Neutrophil (primary cell): Measurements from ENCODE around the gene PRLH.

Experiments used
- H3K27ac ChIP-seq: fragments of 200-600 bp; sonication (generic); 2 replicates; pipeline ENCODE4 v1.5.1; 2016; ENCODE audit warnings: mild to moderate bottlenecking, moderate library complexity
- H3K27me3 ChIP-seq: fragments of 200-600 bp; sonication (generic); 2 replicates; pipeline ENCODE4 v1.6.0; 2016; ENCODE audit warnings: mild to moderate bottlenecking
- H3K36me3 ChIP-seq: fragments of 200-600 bp; sonication (generic); 2 replicates; pipeline ENCODE4 v1.5.1; 2017
- H3K4me1 ChIP-seq, 2 experiments: fragments of 200-600 bp in 1 of 2; sonication (generic) in 1 of 2; 1 replicate in 1 of 2; 2 replicates in 1 of 2; pipeline versions ENCODE4 v1.5.1 to v1.6.1; 2013 to 2016; ENCODE audit warnings: low read depth in 1 of 2, low read length in 1 of 2, mild to moderate bottlenecking in 1 of 2, moderate library complexity in 1 of 2; ENCODE audit not compliant: control insufficient read depth in 1 of 2, insufficient read depth in 1 of 2
- H3K4me3 ChIP-seq, 2 experiments: fragments of 200-600 bp in 1 of 2; sonication (generic) in 1 of 2; 1 replicate in 1 of 2; 2 replicates in 1 of 2; pipeline ENCODE4 v1.5.1; 2013 to 2016; ENCODE audit warnings: low read depth in 1 of 2, low read length in 1 of 2, mild to moderate bottlenecking in 1 of 2, moderate library complexity in 1 of 2
- H3K9me3 ChIP-seq: fragments of 200-600 bp; sonication (generic); 2 replicates; pipeline ENCODE4 v1.5.1; 2016
- CTCF ChIP-seq: fragments of 200-600 bp; sonication (generic); IDR thresholded peaks from 2 replicates; pipeline ENCODE4 v1.5.1; 2016; ENCODE audit warnings: antibody characterized with exemption

PRLH gene

GRCh38 chr2:237585590-237586221, 19.3 kb downstream of the PRLH start:
- no peaks in the 10 kb centered on the region for H3K36me3 ChIP-seq
- H3K27ac ChIP-seq = no peak overlapping the region
- H3K9me3 ChIP-seq = no peaks in the 10 kb centered on the region
- H3K4me3 ChIP-seq = no peak overlapping the region
- no peak for TF ChIP-seq CTCF
- peaks cover 18% of the 10 kb centered on the region for H3K27me3 ChIP-seq
- no peaks in the 10 kb centered on the region for H3K4me1 ChIP-seq

GRCh38 chr2:237588044-237588696, 21.8 kb downstream of the PRLH start:
- H3K4me1 ChIP-seq = no peaks in the 10 kb centered on the region
- no peaks in the 10 kb centered on the region for H3K36me3 ChIP-seq

GRCh38 chr2:237590272-237591140, 24.1 kb downstream of the PRLH start, which contains the start of gene RAB17:
Gene RAB17, minus strand, starts transcription at chr2:237590734. Its CDS starts 4,580 bp downstream, at chr2:237586154.
- Histone ChIP-seq H3K36me3 (no peaks in the 10 kb centered on the region), H3K4me3 (no peak within 1 kb of the TSS), H3K4me1 (no peaks in the 10 kb centered on the region), H3K27ac (no peak within 1 kb of the TSS), H3K27me3 (peaks cover 23% of the 10 kb centered on the region), H3K9me3 (no peaks in the 10 kb centered on the region)
- TF ChIP-seq CTCF = no peak

More at GRCh38 chr2:237588044-237588696, 21.8 kb downstream of the PRLH start:
- no peak overlapping the region for H3K4me3 ChIP-seq
- H3K27me3 ChIP-seq = peaks cover 23% of the 10 kb centered on the region
- H3K27ac ChIP-seq = no peak overlapping the region
- TF ChIP-seq CTCF = no peak
- H3K9me3 ChIP-seq = no peaks in the 10 kb centered on the region

GRCh38 chr2:237591141-237591881, 24.9 kb downstream of the PRLH start:
- H3K4me3 ChIP-seq = no peak overlapping the region
- no peaks in the 10 kb centered on the region for H3K9me3 ChIP-seq
- no peaks in the 10 kb centered on the region for H3K36me3 ChIP-seq
- H3K27me3 ChIP-seq = peaks cover 23% of the 10 kb centered on the region
- no peak for TF ChIP-seq CTCF
- no peaks in the 10 kb centered on the region for H3K4me1 ChIP-seq
- H3K27ac ChIP-seq = no peak overlapping the region

- no peaks in the 10 kb centered on the region for H3K4me1 ChIP-seq
Observed at GRCh38 chr2:237592425-237592980, 26.1 kb downstream of the PRLH start.

More at GRCh38 chr2:237592425-237592980, 26.1 kb downstream of the PRLH start:
- Histone ChIP-seq H3K9me3 (no peaks in the 10 kb centered on the region), H3K27me3 (peaks cover 23% of the 10 kb centered on the region), H3K27ac (no peak overlapping the region), H3K4me3 (no peak overlapping the region), H3K36me3 (no peaks in the 10 kb centered on the region)
- no peak for TF ChIP-seq CTCF
